Glutamatergic neuron (in vitro differentiated cells): ENCODE data around the gene TSEN54. TPM values are rescaled to one million over a fixed set of nuclear protein-coding genes. Genes with fewer than 3 reads are reported as not detected.

ENCODE experiments used
- DNase-seq: peaks from one replicate; pipeline ENCODE4 v3.0.0; 2022
- H3K27ac Mint-ChIP-seq: one replicate; pipeline ENCODE4 v1.8.0; 2020; ENCODE audit warnings: mild to moderate bottlenecking, mixed read lengths, inconsistent platforms; ENCODE audit not compliant: unreplicated experiment
- H3K27me3 Mint-ChIP-seq: one replicate; pipeline ENCODE4 v1.8.0; 2020; ENCODE audit warnings: mild to moderate bottlenecking, moderate library complexity, mixed read lengths, inconsistent platforms; ENCODE audit not compliant: unreplicated experiment
- H3K36me3 Mint-ChIP-seq: one replicate; pipeline ENCODE4 v1.8.0; 2020; ENCODE audit warnings: mild to moderate bottlenecking, mixed read lengths, inconsistent platforms; ENCODE audit not compliant: unreplicated experiment
- H3K4me1 Mint-ChIP-seq: one replicate; pipeline ENCODE4 v1.8.0; 2020; ENCODE audit warnings: mild to moderate bottlenecking, low read depth, mixed read lengths, inconsistent platforms; ENCODE audit not compliant: unreplicated experiment
- H3K4me3 Mint-ChIP-seq: one replicate; pipeline ENCODE4 v1.8.0; 2020; ENCODE audit warnings: mild to moderate bottlenecking, mixed read lengths, inconsistent platforms; ENCODE audit not compliant: unreplicated experiment
- H3K9me3 Mint-ChIP-seq: one replicate; pipeline ENCODE4 v1.8.0; 2020; ENCODE audit warnings: mild to moderate bottlenecking, moderate library complexity, mixed read lengths, inconsistent platforms; ENCODE audit not compliant: unreplicated experiment
- CTCF ChIP-seq: fragments of 200-600 bp; sonication (generic); IDR thresholded peaks from one replicate; pipeline ENCODE4 v1.5.0; 2021; ENCODE audit not compliant: partially characterized antibody, unreplicated experiment
- total RNA-seq: library from RNA; stranded (reverse); fragmentation: NEBNext Ultra II Directional; extraction: Animal tissue kit (Norgen Biotek cat#: 25700); gene quantifications from one replicate; pipeline ENCODE4 v1.2.1, GENCODE V29; 2021; ENCODE audit not compliant: unreplicated experiment

Gene TSEN54
- total RNA-seq, 1 donor from 2014 or later, result 26.6 TPM

GRCh38 chr17:75491680-75492079 lies 24.6 kb upstream of the TSEN54 start:
- H3K27ac Mint-ChIP-seq, result no peak overlapping the region
- peaks cover 9% of the 10 kb centered on the region for H3K27me3 Mint-ChIP-seq
- peaks cover 3% of the 10 kb centered on the region for H3K4me1 Mint-ChIP-seq
- H3K36me3 Mint-ChIP-seq, result no peaks in the 10 kb centered on the region
- no peak for TF ChIP-seq CTCF
- DNase-seq, result no peak
- H3K4me3 Mint-ChIP-seq, result no peak overlapping the region
- peaks cover 2% of the 10 kb centered on the region for H3K9me3 Mint-ChIP-seq

- Mint-ChIP-seq H3K36me3 (no peaks in the 10 kb centered on the region), H3K27ac (no peak overlapping the region), H3K4me1 (peaks cover 3% of the 10 kb centered on the region), H3K4me3 (no peak overlapping the region), H3K27me3 (peaks cover 3% of the 10 kb centered on the region), H3K9me3 (peaks cover 4% of the 10 kb centered on the region)
- DNase-seq, result no peak
- no peak for TF ChIP-seq CTCF
Observed at GRCh38 chr17:75492555-75493168, 23.7 kb upstream of the TSEN54 start.

GRCh38 chr17:75493476-75494129 lies 22.7 kb upstream of the TSEN54 start:
- peaks cover 3% of the 10 kb centered on the region for H3K4me1 Mint-ChIP-seq
- TF ChIP-seq CTCF, result no peak
- no peak for DNase-seq
- peaks cover 3% of the 10 kb centered on the region for H3K27me3 Mint-ChIP-seq
- no peak overlapping the region for H3K4me3 Mint-ChIP-seq
- peaks cover 7% of the 10 kb centered on the region for H3K9me3 Mint-ChIP-seq
- H3K27ac Mint-ChIP-seq, result no peak overlapping the region
- no peaks in the 10 kb centered on the region for H3K36me3 Mint-ChIP-seq

- TF ChIP-seq CTCF, result no peak
- Mint-ChIP-seq H3K4me3 (no peak overlapping the region), H3K4me1 (peaks cover 3% of the 10 kb centered on the region), H3K9me3 (peaks cover 7% of the 10 kb centered on the region), H3K27ac (no peak overlapping the region), H3K27me3 (peaks cover 4% of the 10 kb centered on the region), H3K36me3 (no peaks in the 10 kb centered on the region)
- DNase-seq, result no peak
Observed at GRCh38 chr17:75494326-75494877, 21.9 kb upstream of the TSEN54 start.

GRCh38 chr17:75496005-75496404 lies 20.3 kb upstream of the TSEN54 start:
- H3K4me3 Mint-ChIP-seq, result no peak overlapping the region
- peaks cover 7% of the 10 kb centered on the region for H3K9me3 Mint-ChIP-seq
- peaks cover 3% of the 10 kb centered on the region for H3K4me1 Mint-ChIP-seq
- no peak for DNase-seq
- H3K36me3 Mint-ChIP-seq, result no peaks in the 10 kb centered on the region
- peaks cover 4% of the 10 kb centered on the region for H3K27me3 Mint-ChIP-seq
- no peak for TF ChIP-seq CTCF
- no peak overlapping the region for H3K27ac Mint-ChIP-seq
